Medulla oblongata (tissue), 1 donor: Measurements from ENCODE around the gene ZNF771.

Experiments used
- DNase-seq: peaks from one replicate; pipeline ENCODE4 v3.0.0-alpha.2; 2015; ENCODE audit errors: extremely low spot score

ZNF771 gene

GRCh38 chr16:30464078-30464477 is 56.7 kb downstream of the ZNF771 start:
- DNase-seq = no peak
